Neuronal stem cell (in vitro differentiated cells): ENCODE results near the gene RPL38.

ENCODE experiments used
- DNase-seq: peaks from one replicate; pipeline ENCODE4 v3.0.0-alpha.2; 2013; ENCODE audit warnings: low spot score
- H2AFZ ChIP-seq: one replicate; pipeline ENCODE4 v1.6.1; 2013; ENCODE audit warnings: mild to moderate bottlenecking, low read length, inconsistent platforms
- H2AK5ac ChIP-seq: 2 replicates; pipeline ENCODE4 v1.6.1; 2013; ENCODE audit warnings: low read depth, mild to moderate bottlenecking, inconsistent platforms, low read length, moderate library complexity, mixed read lengths
- H2BK120ac ChIP-seq: 2 replicates; pipeline ENCODE4 v1.6.1; 2013; ENCODE audit warnings: low read depth, mild to moderate bottlenecking, inconsistent platforms, low read length, moderate library complexity, mixed read lengths
- H2BK12ac ChIP-seq: one replicate; pipeline ENCODE4 v1.6.1; 2013; ENCODE audit warnings: low read length, inconsistent platforms
- H2BK15ac ChIP-seq: 2 replicates; pipeline ENCODE4 v1.6.1; 2013; ENCODE audit warnings: mild to moderate bottlenecking, low read length, inconsistent platforms, mixed read lengths
- H2BK5ac ChIP-seq: one replicate; pipeline ENCODE4 v1.6.1; 2013; ENCODE audit warnings: inconsistent platforms, mild to moderate bottlenecking, low read length, moderate library complexity
- H3K14ac ChIP-seq: one replicate; pipeline ENCODE4 v1.6.1; 2013; ENCODE audit warnings: low read length, inconsistent platforms
- H3K18ac ChIP-seq: 2 replicates; pipeline ENCODE4 v1.6.1; 2013; ENCODE audit warnings: low read length, inconsistent platforms
- H3K23ac ChIP-seq: 2 replicates; pipeline ENCODE4 v1.6.1; 2013; ENCODE audit warnings: low read depth, mild to moderate bottlenecking, mixed read lengths, low read length, inconsistent platforms; ENCODE audit not compliant: poor library complexity
- H3K27ac ChIP-seq: replicated peaks from 3 replicates; pipeline ENCODE4 v1.5.1; 2013; ENCODE audit warnings: low read length, inconsistent platforms
- H3K27me3 ChIP-seq, 3 experiments: 2 replicates each; pipeline ENCODE4 v1.6.1; 2013; ENCODE audit warnings: low read length in 3 of 3, mild to moderate bottlenecking in 2 of 3, inconsistent platforms in 1 of 3, low read depth in 1 of 3, mixed read lengths in 1 of 3, moderate library complexity in 1 of 3; ENCODE audit not compliant: control insufficient read depth in 3 of 3, insufficient read depth in 3 of 3
- H3K36me3 ChIP-seq, 2 donors: replicated peaks in 1 of 2; 2 replicates each; pipeline ENCODE4 v1.6.1; 2013; ENCODE audit warnings: low read length in 2 of 2; ENCODE audit not compliant: control insufficient read depth in 2 of 2, insufficient read depth in 2 of 2
- H3K4ac ChIP-seq: 2 replicates; pipeline ENCODE4 v1.6.1; 2013; ENCODE audit warnings: inconsistent platforms, mild to moderate bottlenecking, low read length, moderate library complexity
- H3K4me1 ChIP-seq, 2 donors: 1 replicate in 1 of 2; 2 replicates in 1 of 2; pipeline ENCODE4 v1.6.1; 2013; ENCODE audit warnings: low read length in 2 of 2, low read depth in 1 of 2; ENCODE audit not compliant: control insufficient read depth in 2 of 2, insufficient read depth in 1 of 2
- H3K4me2 ChIP-seq: one replicate; pipeline ENCODE4 v1.6.1; 2013; ENCODE audit warnings: mild to moderate bottlenecking, low read length, inconsistent platforms; ENCODE audit not compliant: insufficient read depth, poor library complexity, severe bottlenecking
- H3K4me3 ChIP-seq, 2 donors: 2 replicates each; pipeline ENCODE4 v1.5.1; 2013; ENCODE audit warnings: low read length in 2 of 2, mild to moderate bottlenecking in 2 of 2, inconsistent platforms in 1 of 2, moderate library complexity in 1 of 2
- H3K79me1 ChIP-seq: one replicate; pipeline ENCODE4 v1.6.1; 2013; ENCODE audit warnings: low read depth, mild to moderate bottlenecking, inconsistent platforms, low read length, moderate library complexity
- H3K9ac ChIP-seq: one replicate; pipeline ENCODE4 v1.6.1; 2013; ENCODE audit warnings: mild to moderate bottlenecking, low read depth, low read length, inconsistent platforms; ENCODE audit not compliant: poor library complexity
- H3K9me3 ChIP-seq, 2 donors: replicated peaks in 1 of 2; 2 replicates each; pipeline versions ENCODE3 to v1.6.1; 2013; ENCODE audit warnings: low read length in 2 of 2, mild to moderate bottlenecking in 2 of 2, inconsistent platforms in 1 of 2, low read depth in 1 of 2, mixed read lengths in 1 of 2, moderate library complexity in 1 of 2; ENCODE audit not compliant: control insufficient read depth in 2 of 2, insufficient read depth in 1 of 2
- H4K8ac ChIP-seq: one replicate; pipeline ENCODE4 v1.6.1; 2013; ENCODE audit warnings: low read depth, mild to moderate bottlenecking, inconsistent platforms, low read length, moderate library complexity
- H4K91ac ChIP-seq: one replicate; pipeline ENCODE4 v1.6.1; 2013; ENCODE audit warnings: low read length, low read depth, mild to moderate bottlenecking, inconsistent platforms; ENCODE audit not compliant: poor library complexity
- WGBS, 2 donors: extraction: QIAGEN DNeasy Blood & Tissue Kit; methylation state at CpG; one replicate each; pipeline ENCODE4 v1.1.7; 2013; ENCODE audit warnings: missing lambda C conversion rate in 2 of 2, mixed read lengths in 1 of 2; ENCODE audit not compliant: insufficient read length in 2 of 2, insufficient replicate concordance in 1 of 2; ENCODE audit errors: extremely low coverage in 2 of 2; 5-methylcytosine and 5-hydroxymethylcytosine counted together

RPL38 gene

DNA sequence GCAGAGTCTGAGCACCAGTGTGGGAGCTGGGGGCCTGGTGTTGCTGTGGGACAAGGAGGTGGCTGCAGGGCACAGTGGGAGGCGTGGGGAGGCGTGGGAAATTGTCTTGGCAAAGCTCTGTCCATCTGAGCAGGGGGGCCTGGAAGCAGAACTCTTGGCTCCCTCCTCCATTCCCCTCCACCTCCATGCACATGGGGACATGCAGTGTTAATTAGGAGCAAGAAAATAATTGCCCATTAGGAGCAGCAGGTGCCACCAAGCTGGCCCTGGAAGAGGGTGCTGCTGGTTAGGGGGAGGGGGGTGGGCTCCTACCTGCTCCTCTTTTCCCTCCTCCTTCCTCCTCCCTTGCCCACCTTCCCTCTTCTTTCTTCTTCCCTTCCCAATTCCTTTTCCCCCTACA lies 14.4 kb downstream of the RPL38 start:
- no peak overlapping the region for H2AFZ ChIP-seq
- peak overlapping the region; percentile 11 for H2AK5ac ChIP-seq
- no peak overlapping the region for H4K91ac ChIP-seq
- no peak overlapping the region for H3K9ac ChIP-seq
- H3K4me2 ChIP-seq = no peak overlapping the region
- H3K4me1 ChIP-seq = peaks cover 5 to 15% of the 10 kb centered on the region in 2 donors
- no peak overlapping the region for H4K8ac ChIP-seq
- H2BK12ac ChIP-seq = no peak overlapping the region
- peak overlapping the region; percentile 63 for H3K14ac ChIP-seq
- H3K27me3 ChIP-seq = peaks cover 0 to 22% (median 0%) of the 10 kb centered on the region in 3 experiments
- no peak overlapping the region for H2BK5ac ChIP-seq
- H3K4me3 ChIP-seq = no peak overlapping the region
- H2BK120ac ChIP-seq = no peak overlapping the region
- no peak overlapping the region for H3K4ac ChIP-seq
- WGBS, 2 donors = no CpG with 5 or more reads among the region's 2 CpGs
- H3K27ac ChIP-seq = no peak overlapping the region
- no peak overlapping the region for H3K23ac ChIP-seq
- H3K18ac ChIP-seq = no peak overlapping the region
- H3K79me1 ChIP-seq = no peaks in the 10 kb centered on the region
- H3K9me3 ChIP-seq = no peaks in the 10 kb centered on the region
- H2BK15ac ChIP-seq = no peak overlapping the region
- peaks cover 0 to 20% of the 10 kb centered on the region in 2 donors for H3K36me3 ChIP-seq
- DNase-seq = no peak

- no peak overlapping the region for H3K4me2 ChIP-seq
- H2BK15ac ChIP-seq = no peak overlapping the region
- no peak overlapping the region for H4K91ac ChIP-seq
- no CpG with 5 or more reads among the region's 8 CpGs for WGBS, 2 donors
- H3K23ac ChIP-seq = peak overlapping the region; percentile 49
- no peak overlapping the region for H3K27ac ChIP-seq
- no peak overlapping the region for H2BK5ac ChIP-seq
- H3K79me1 ChIP-seq = no peaks in the 10 kb centered on the region
- no peak overlapping the region for H2AK5ac ChIP-seq
- no peak overlapping the region for H2BK120ac ChIP-seq
- no peak for DNase-seq
- peaks cover 0 to 20% (median 0%) of the 10 kb centered on the region in 3 experiments for H3K27me3 ChIP-seq
- H4K8ac ChIP-seq = no peak overlapping the region
- peaks cover 0 to 23% of the 10 kb centered on the region in 2 donors for H3K36me3 ChIP-seq
- no peak overlapping the region for H3K4ac ChIP-seq
- H3K4me3 ChIP-seq = no peak overlapping the region
- no peaks in the 10 kb centered on the region for H3K9me3 ChIP-seq
- no peak overlapping the region for H2AFZ ChIP-seq
- peak overlapping the region; percentile 53 for H3K18ac ChIP-seq
- H2BK12ac ChIP-seq = no peak overlapping the region
- H3K14ac ChIP-seq = no peak overlapping the region
- no peak overlapping the region for H3K9ac ChIP-seq
- peaks cover 5 to 11% of the 10 kb centered on the region in 2 donors for H3K4me1 ChIP-seq
Measured at GRCh38 chr17:74218436-74218835, 15.0 kb downstream of the RPL38 start.

- H2BK5ac ChIP-seq = peak overlapping the region; percentile 56
- no peak overlapping the region for H3K18ac ChIP-seq
- no peak overlapping the region for H3K4me2 ChIP-seq
- H2BK15ac ChIP-seq = no peak overlapping the region
- no peak overlapping the region for H2AFZ ChIP-seq
- H3K4ac ChIP-seq = no peak overlapping the region
- H3K9me3 ChIP-seq = no peaks in the 10 kb centered on the region
- no peak overlapping the region for H3K23ac ChIP-seq
- no peak overlapping the region for H3K14ac ChIP-seq
- H3K9ac ChIP-seq = no peak overlapping the region
- no peak for DNase-seq
- no peak overlapping the region for H2BK120ac ChIP-seq
- peaks cover 0 to 35% of the 10 kb centered on the region in 2 donors for H3K36me3 ChIP-seq
- H3K79me1 ChIP-seq = no peaks in the 10 kb centered on the region
- no peak overlapping the region for H2BK12ac ChIP-seq
- H3K4me1 ChIP-seq = peaks cover 2 to 3% of the 10 kb centered on the region in 2 donors
- no peak overlapping the region for H2AK5ac ChIP-seq
- WGBS, 2 donors = no CpG with 5 or more reads among the region's 3 CpGs
- H3K27me3 ChIP-seq = peaks cover 0 to 7% (median 0%) of the 10 kb centered on the region in 3 experiments
- H4K91ac ChIP-seq = no peak overlapping the region
- no peak overlapping the region for H3K4me3 ChIP-seq
- H3K27ac ChIP-seq = no peak overlapping the region
- H4K8ac ChIP-seq = no peak overlapping the region
Measured at GRCh38 chr17:74219576-74220133, 16.2 kb downstream of the RPL38 start.

DNA sequence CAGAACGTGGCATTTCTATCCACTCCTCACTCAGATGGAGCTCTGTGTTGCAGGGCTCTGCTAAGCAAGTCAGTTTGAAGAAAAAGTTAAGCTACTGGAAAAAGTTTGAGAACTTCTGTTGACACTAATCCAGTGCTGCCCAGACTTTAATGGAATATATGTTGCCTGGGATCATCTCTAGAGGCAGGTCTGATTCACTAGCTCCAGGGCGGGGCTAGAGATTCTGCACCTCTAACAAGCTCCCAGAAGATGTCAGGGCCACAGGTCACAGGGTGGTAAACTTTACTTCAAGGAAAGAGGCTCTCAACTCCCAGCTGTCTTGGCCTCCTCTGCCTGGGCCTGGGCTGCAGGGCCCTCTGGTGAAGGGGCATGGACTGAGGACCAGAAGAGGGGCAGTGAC lies 16.7 kb downstream of the RPL38 start:
- H2AK5ac ChIP-seq = peak overlapping the region; percentile 64
- no peak overlapping the region for H3K27ac ChIP-seq
- WGBS, 2 donors = no CpG with 5 or more reads among the region's 2 CpGs
- no peak overlapping the region for H3K4ac ChIP-seq
- H3K4me1 ChIP-seq = peaks cover 0 to 2% of the 10 kb centered on the region in 2 donors
- H3K9me3 ChIP-seq = no peaks in the 10 kb centered on the region
- peaks cover 0 to 4% (median 0%) of the 10 kb centered on the region in 3 experiments for H3K27me3 ChIP-seq
- no peak for DNase-seq
- no peak overlapping the region for H3K23ac ChIP-seq
- no peak overlapping the region for H3K4me3 ChIP-seq
- peaks cover 0 to 40% of the 10 kb centered on the region in 2 donors for H3K36me3 ChIP-seq
- no peak overlapping the region for H2AFZ ChIP-seq
- H2BK15ac ChIP-seq = no peak overlapping the region
- H2BK120ac ChIP-seq = no peak overlapping the region
- no peak overlapping the region for H3K4me2 ChIP-seq
- no peak overlapping the region for H3K14ac ChIP-seq
- no peak overlapping the region for H4K91ac ChIP-seq
- H4K8ac ChIP-seq = no peak overlapping the region
- no peak overlapping the region for H3K9ac ChIP-seq
- no peak overlapping the region for H2BK12ac ChIP-seq
- H2BK5ac ChIP-seq = peak overlapping the region; percentile 56
- H3K18ac ChIP-seq = no peak overlapping the region
- H3K79me1 ChIP-seq = no peaks in the 10 kb centered on the region
